ENCODE measurements around the gene IFNA4.
A peak's percentile ranks its signal among the peaks of the same experiment; 100 is the strongest.
"Not testable (repeated sequence)": the region's sequence is repeated elsewhere in the genome, so short reads cannot be mapped to it uniquely, and the experiment has no call there.

Gene IFNA4

GRCh38 chr9:21210311-21210710 is 22.9 kb upstream of the IFNA4 start:
- DNase-seq (ENCODE audit: low read depth), result no peak
- no peak for TF ChIP-seq CTCF (IDR thresholded peaks at IDR 0.05; ENCODE audit: control insufficient read depth, extremely low read depth, insufficient read depth)
- no peak overlapping the region for H3K4me3 ChIP-seq (ENCODE audit: low read depth, low read length)

- DNase-seq (ENCODE audit: low read depth); H3K4me3 ChIP-seq (ENCODE audit: low read depth, low read length): not testable (repeated sequence)
Measured at GRCh38 chr9:21207043-21207442, 19.7 kb upstream of the IFNA4 start, which contains the start of gene IFNA10. IFNA10 (minus strand) TSS chr9:21207143; CDS start chr9:21207097, 46 bp downstream.

GRCh38 chr9:21205204-21205603 is 17.8 kb upstream of the IFNA4 start:
- TF ChIP-seq CTCF (IDR thresholded peaks at IDR 0.05; ENCODE audit: control insufficient read depth, extremely low read depth, insufficient read depth), result no peak
- DNase-seq (ENCODE audit: low read depth), result no peak
- H3K4me3 ChIP-seq (ENCODE audit: low read depth, low read length), result no peak overlapping the region

GRCh38 chr9:21202105-21202504 is 14.7 kb upstream of the IFNA4 start, which contains the start of gene IFNA7:
IFNA7 (minus strand) TSS chr9:21202205; CDS start chr9:21202165, 40 bp downstream.
- not testable (repeated sequence) for H3K4me3 ChIP-seq (ENCODE audit: low read depth, low read length); DNase-seq (ENCODE audit: low read depth)

GRCh38 chr9:21194867-21195776 is 7.7 kb upstream of the IFNA4 start:
- TF ChIP-seq CTCF (IDR thresholded peaks at IDR 0.05; ENCODE audit: control insufficient read depth, extremely low read depth, insufficient read depth), result peak; percentile 65
- not testable (repeated sequence) for DNase-seq (ENCODE audit: low read depth); H3K4me3 ChIP-seq (ENCODE audit: low read depth, low read length)

GRCh38 chr9:21182810-21183736 is 4.3 kb downstream of the IFNA4 start:
- TF ChIP-seq CTCF (IDR thresholded peaks at IDR 0.05; ENCODE audit: control insufficient read depth, extremely low read depth, insufficient read depth), result peak; percentile 47
- DNase-seq (ENCODE audit: low read depth); H3K4me3 ChIP-seq (ENCODE audit: low read depth, low read length): not testable (repeated sequence)

GRCh38 chr9:21174671-21175070 is 12.7 kb downstream of the IFNA4 start:
- TF ChIP-seq CTCF (IDR thresholded peaks at IDR 0.05; ENCODE audit: control insufficient read depth, extremely low read depth, insufficient read depth), result no peak
- no peak overlapping the region for H3K4me3 ChIP-seq (ENCODE audit: low read depth, low read length)
- no peak for DNase-seq (ENCODE audit: low read depth)

All from LNCaP clone FGC (cell line).